HUES48 (cell line): ENCODE measurements around the gene PLEKHA7.

ENCODE experiments used
- H3K27ac ChIP-seq: one replicate; pipeline ENCODE4 v1.7.0; 2013; ENCODE audit warnings: low read depth, low read length, inconsistent platforms
- H3K27me3 ChIP-seq: 2 replicates; pipeline ENCODE4 v1.6.1; 2013; ENCODE audit warnings: mild to moderate bottlenecking, low read length; ENCODE audit not compliant: control insufficient read depth, insufficient read depth
- H3K36me3 ChIP-seq: 2 replicates; pipeline ENCODE4 v1.6.1; 2013; ENCODE audit warnings: low read length; ENCODE audit not compliant: control insufficient read depth, insufficient read depth
- H3K4me1 ChIP-seq: 2 replicates; pipeline ENCODE4 v1.6.1; 2013; ENCODE audit warnings: mild to moderate bottlenecking, low read length; ENCODE audit not compliant: control insufficient read depth, insufficient read depth
- H3K4me3 ChIP-seq: 2 replicates; pipeline ENCODE4 v1.5.1; 2013; ENCODE audit warnings: mild to moderate bottlenecking, low read depth, low read length
- H3K9ac ChIP-seq: 2 replicates; pipeline ENCODE4 v1.6.1; 2013; ENCODE audit warnings: mild to moderate bottlenecking, low read depth, low read length, moderate library complexity
- H3K9me3 ChIP-seq: 2 replicates; pipeline ENCODE4 v1.6.1; 2013; ENCODE audit warnings: low read length; ENCODE audit not compliant: control insufficient read depth, insufficient read depth

Gene PLEKHA7

DNA sequence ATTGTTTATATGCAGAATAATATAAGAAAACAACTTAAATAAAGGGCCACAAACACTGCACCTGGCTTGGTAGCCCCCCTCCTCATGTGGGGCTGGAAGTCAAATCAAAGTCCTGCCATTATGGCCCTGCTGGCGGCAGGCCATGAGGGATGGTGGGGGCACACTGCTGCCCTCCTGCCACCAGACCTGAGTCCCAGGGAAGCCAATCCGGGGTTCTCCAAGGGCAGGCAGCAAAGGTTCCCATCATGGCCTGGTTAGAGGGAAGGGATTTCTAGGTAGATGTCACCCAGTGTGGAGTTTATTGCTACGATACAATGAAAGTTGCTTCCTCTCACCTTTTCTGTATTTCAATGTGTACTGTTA is 236.6 kb downstream of the PLEKHA7 start:
- H3K36me3 ChIP-seq = peaks cover 11% of the 10 kb centered on the region; the same call in 1 of the 2 replicates
- no peak overlapping the region for H3K9ac ChIP-seq
- no peak overlapping the region for H3K4me3 ChIP-seq
- H3K9me3 ChIP-seq = no peaks in the 10 kb centered on the region
- H3K4me1 ChIP-seq = no peaks in the 10 kb centered on the region; the same call in 1 of the 2 replicates
- H3K27me3 ChIP-seq = no peaks in the 10 kb centered on the region
- no peak overlapping the region for H3K27ac ChIP-seq

DNA sequence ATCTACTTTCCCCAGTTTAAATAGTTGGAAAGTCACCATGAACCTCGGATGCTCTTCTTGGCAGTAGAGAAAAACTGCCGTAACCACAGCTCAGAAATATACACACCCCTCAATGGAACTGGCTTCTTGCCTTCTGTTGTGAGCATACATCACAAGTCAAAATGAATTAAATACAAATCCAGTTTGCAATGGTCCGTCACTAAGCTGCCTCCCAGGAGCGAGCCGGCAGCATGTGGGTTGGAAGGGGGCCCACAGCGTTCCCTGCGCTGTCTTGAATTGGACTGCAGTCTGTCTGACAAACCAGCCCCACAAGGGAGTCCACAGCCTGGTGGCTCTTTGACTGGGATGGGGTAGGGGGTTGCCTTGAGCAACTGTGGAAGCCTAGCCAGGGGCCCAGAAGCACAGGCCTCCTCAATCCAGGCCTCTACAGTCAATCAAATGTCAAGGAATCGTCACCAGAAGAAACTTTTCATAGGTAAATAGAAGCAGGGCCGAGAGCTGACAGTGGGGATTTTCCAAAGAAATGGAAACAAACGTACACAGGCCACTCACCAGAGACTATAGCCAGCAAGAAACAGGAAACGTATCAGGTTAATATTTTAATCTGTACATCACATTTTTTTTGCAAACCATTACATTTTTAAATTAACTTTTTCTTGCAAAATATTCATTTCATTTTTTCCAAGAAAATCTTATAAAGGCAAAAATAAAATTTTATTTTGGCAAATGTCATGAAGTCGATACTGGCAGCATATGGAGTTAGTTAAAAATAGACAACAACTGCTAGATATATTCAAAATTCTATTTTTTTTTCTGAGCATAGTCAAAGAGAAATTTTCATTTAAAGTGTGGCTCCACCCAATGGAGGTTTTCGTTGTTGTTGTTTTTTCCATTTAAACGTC is 237.3 kb downstream of the PLEKHA7 start:
- H3K27me3 ChIP-seq = no peaks in the 10 kb centered on the region
- H3K4me1 ChIP-seq = no peaks in the 10 kb centered on the region; the same call in 1 of the 2 replicates
- H3K27ac ChIP-seq = no peak overlapping the region
- H3K36me3 ChIP-seq = 0 out of 2 replicates have a peak, but pooled peaks cover 9% of the 10 kb centered on the region
- H3K9me3 ChIP-seq = no peaks in the 10 kb centered on the region
- H3K4me3 ChIP-seq = no peak overlapping the region
- no peak overlapping the region for H3K9ac ChIP-seq

DNA sequence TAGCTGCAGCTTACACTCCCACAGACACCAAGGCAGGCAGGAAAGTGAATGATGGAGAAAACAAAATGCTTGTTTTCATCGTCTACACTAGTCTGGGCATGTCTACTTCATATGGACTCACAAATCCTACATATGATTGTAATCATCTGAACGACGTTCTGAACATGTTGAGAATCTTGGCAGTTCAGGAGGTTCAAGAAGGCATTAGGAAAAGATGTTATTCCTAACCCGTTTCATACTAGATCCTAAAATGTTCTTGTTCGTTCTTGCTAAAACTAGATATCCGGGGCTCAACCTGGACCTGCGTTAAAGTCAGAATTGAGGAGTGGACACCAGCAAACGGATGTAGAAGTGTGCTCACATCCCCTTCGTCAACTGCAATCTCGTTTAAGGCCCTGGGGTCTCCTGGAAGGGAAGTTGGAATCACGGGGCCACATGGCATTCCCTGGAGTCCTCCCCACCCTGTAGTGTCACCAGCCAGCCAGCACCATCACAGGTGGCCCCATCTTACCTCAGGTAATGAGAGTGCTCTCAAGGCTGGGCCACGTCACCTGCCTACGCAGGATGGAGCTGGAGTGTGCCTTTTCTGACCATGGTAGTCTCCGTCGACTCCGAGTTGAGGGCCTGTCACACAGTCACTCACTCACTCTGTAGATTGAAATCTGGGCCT is 238.5 kb downstream of the PLEKHA7 start:
- no peak overlapping the region for H3K9ac ChIP-seq
- no peaks in the 10 kb centered on the region for H3K27me3 ChIP-seq
- H3K27ac ChIP-seq = no peak overlapping the region
- H3K4me1 ChIP-seq = no peaks in the 10 kb centered on the region; the same call in 1 of the 2 replicates
- H3K9me3 ChIP-seq = no peaks in the 10 kb centered on the region
- no peak overlapping the region for H3K4me3 ChIP-seq
- 0 out of 2 replicates have a peak, but pooled peaks cover 9% of the 10 kb centered on the region for H3K36me3 ChIP-seq

DNA sequence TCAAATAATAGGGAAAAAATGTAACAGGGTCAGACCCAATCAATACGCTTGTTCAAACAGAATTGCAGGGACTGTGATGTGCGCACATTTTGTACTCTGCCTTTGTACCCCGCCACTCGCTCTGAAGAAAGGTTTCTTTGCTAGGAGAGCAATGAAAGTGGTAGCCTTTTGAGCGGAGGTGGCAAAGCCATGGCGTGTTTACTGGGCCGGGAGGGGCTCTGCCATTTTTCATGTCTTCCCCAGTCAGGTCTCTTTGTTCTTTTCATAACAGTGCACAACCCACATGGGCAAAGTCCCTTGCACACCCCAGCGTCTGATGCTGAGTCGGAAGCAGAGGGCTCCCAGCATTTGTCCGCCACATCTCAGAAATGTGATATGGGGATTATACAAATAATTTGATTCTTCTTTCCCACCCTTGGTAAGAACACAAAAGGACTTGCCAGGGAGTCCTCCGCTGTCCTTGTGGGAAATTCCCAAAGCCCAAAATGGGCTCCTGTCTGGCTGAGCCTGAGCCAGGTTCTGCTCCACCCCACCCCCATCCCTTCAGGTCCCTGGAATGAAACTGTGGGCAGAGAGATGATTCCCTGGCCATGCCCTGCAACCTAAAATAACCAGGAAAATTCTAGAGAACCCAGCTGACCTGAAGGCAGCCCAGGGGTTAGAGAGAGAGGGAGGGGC is 239.1 kb downstream of the PLEKHA7 start:
- 0 out of 2 replicates have a peak, but pooled peaks cover 9% of the 10 kb centered on the region for H3K36me3 ChIP-seq
- H3K27me3 ChIP-seq = no peaks in the 10 kb centered on the region
- H3K9ac ChIP-seq = no peak overlapping the region
- no peak overlapping the region for H3K4me3 ChIP-seq
- H3K4me1 ChIP-seq = no peaks in the 10 kb centered on the region; the same call in 1 of the 2 replicates
- no peaks in the 10 kb centered on the region for H3K9me3 ChIP-seq
- H3K27ac ChIP-seq = no peak overlapping the region

DNA sequence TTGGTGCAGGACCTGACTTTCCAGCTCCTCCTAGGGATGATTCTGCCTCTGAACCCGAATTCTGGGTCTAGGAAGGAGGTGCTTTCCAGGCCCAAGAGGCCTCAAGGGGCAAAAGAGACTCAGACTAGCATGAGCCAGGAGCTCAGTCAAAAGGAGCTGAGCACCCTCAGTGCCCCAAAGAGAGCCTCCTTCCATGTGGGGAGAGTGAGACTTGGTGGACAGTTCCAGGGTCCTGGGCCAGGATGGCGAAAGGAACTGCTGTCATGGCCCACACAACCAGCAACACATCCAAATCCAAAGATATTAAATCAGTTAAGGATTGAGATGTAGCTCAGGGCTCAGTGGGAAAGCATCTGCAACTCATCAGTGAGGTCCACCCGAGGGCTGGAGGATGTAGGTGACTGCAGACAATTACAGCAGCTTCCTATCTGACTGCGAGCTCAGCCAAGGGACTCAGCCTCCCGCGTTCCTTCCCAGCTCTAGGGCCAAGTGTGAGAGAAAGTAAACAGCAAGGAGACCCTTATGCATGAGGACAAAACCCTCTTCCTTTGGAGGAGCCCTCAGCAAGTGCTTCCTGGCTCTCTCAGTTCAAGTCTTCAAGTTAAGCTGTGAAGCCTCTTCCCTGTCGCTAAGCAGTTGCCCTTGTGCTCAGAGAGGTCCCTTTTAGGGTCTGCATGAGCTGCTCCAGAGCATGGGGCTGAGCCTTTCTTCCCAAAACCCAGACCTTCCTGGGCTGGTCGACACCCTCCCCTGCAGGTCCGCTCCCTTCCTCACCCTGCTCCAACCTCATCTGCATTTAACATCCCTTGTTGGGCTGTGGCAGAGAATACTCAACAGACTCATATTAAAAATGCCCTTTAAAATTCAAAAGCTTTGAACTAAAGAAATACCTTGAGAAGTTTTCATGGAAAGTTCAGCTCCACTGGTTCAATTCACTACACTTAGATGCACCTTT is 240.0 kb downstream of the PLEKHA7 start:
- Histone ChIP-seq H3K27ac (no peak overlapping the region), H3K9ac (no peak overlapping the region), H3K4me3 (no peak overlapping the region)

DNA sequence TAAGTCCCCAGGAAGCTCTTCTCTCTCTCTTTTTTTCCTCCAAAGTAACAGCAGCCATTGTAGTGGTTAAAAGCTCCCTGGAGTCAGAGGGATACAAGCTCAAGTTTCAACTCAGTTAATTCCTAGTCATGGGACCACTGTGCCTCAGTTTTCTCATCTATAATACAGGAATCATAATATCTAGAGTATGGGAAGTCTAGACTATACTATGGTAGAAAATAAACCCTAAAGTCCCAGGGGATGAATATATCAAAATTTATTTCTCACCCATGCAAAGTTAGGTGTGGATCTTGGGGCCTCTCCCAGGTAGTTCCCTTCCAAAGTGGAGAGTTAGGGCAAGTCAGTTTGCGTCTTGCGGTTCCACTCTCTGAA is 242.1 kb downstream of the PLEKHA7 start:
- Histone ChIP-seq H3K27me3 (no peaks in the 10 kb centered on the region), H3K4me1 (no peaks in the 10 kb centered on the region), H3K9ac (no peak overlapping the region), H3K4me3 (no peak overlapping the region), H3K36me3 (no peaks in the 10 kb centered on the region), H3K9me3 (no peaks in the 10 kb centered on the region), H3K27ac (no peak overlapping the region)

More for the DNA sequence above, 240.0 kb downstream of the PLEKHA7 start:
- Histone ChIP-seq H3K27me3 (no peaks in the 10 kb centered on the region), H3K36me3 (0 out of 2 replicates have a peak, but pooled peaks cover 9% of the 10 kb centered on the region), H3K9me3 (no peaks in the 10 kb centered on the region), H3K4me1 (no peaks in the 10 kb centered on the region)

DNA sequence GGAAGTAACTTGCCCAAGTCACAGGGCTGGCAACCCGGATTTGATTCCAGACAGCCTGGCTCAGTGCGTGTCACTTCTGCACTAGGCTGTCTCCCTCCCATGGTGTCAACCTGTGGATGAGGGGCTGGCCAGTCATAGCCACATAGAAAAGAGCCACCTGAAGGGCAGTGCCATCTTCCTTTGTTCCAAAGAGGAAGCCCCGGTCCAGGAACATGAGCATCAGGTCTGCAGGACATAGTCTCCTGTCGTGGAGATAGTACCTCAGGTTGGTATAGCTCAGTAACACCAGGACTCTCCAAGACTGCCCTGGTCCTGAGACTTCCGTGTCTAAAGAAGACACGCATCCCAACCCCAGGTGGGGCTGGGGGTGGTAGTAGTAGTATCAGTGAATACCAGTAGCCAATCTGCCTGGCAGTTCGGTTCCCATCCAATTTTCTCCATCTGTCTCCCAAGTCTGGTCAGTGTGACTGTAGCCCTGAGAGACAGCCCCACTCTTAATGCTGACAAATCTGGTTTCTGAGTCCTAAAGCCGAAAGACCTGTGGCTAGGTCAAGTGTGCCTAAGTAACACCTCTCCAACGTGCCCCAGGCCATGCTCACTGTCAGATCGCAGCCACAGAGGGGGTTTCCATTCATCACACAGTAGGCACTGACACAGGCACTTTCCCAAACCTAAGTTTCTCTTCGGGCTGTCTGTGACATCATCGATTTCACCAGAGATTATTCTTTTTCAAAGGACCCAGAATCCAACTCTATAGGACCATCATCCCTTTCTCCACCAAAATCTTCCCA is 242.7 kb downstream of the PLEKHA7 start:
- H3K27me3 ChIP-seq = no peaks in the 10 kb centered on the region
- no peaks in the 10 kb centered on the region for H3K9me3 ChIP-seq
- H3K9ac ChIP-seq = no peak overlapping the region
- no peak overlapping the region for H3K4me3 ChIP-seq
- no peaks in the 10 kb centered on the region for H3K36me3 ChIP-seq
- no peaks in the 10 kb centered on the region for H3K4me1 ChIP-seq
- H3K27ac ChIP-seq = no peak overlapping the region

DNA sequence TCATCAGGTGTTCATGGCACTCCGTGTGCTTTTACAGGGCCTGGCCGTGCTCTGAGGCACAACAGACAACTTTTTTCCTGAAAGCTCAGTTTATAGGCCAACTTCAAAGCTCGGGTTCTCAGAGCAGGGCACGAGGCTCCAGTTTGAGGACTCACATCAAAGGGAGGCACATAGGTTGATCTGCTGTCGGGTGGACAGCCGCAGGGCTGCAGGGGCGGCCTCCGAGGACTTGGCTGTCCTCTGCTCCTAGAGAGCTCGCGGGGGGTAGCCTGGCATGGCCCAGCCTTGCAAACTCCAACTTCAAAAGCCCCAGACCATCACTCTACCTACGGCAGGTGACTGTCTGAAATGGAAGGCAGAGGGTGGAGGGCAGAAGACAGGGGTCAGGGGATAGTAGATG is 244.2 kb downstream of the PLEKHA7 start:
- Histone ChIP-seq H3K36me3 (no peaks in the 10 kb centered on the region), H3K4me1 (no peaks in the 10 kb centered on the region), H3K9ac (no peak overlapping the region), H3K9me3 (no peaks in the 10 kb centered on the region), H3K4me3 (no peak overlapping the region), H3K27ac (no peak overlapping the region), H3K27me3 (no peaks in the 10 kb centered on the region)

DNA sequence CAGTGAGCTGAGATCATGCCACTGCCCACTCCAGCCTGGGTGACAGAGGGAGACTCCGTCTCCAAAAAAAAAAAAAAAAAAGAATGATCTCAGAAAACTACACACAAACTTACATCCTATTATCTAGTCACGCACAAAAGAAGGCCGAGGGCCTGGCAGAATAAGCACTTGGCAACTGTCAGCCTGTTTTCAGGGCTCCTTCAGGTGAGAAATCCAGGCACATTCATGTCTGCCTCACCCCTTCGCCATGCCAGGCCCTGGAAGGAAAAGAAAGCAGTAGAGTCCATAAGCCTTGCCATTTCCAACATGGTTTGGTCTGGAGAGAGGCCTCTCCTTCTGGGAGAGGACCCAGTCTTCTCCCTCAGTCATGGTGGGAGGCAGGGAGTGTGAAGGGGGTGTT is 244.8 kb downstream of the PLEKHA7 start:
- H3K27me3 ChIP-seq = no peaks in the 10 kb centered on the region
- no peaks in the 10 kb centered on the region for H3K9me3 ChIP-seq
- H3K36me3 ChIP-seq = no peaks in the 10 kb centered on the region
- no peak overlapping the region for H3K27ac ChIP-seq
- no peak overlapping the region for H3K4me3 ChIP-seq
- H3K9ac ChIP-seq = no peak overlapping the region
- H3K4me1 ChIP-seq = no peaks in the 10 kb centered on the region
